Subcutaneous adipose tissue (tissue), 4 donors: ENCODE measurements around the gene MLPH. TPM values are rescaled to one million over a fixed set of nuclear protein-coding genes. Genes with fewer than 3 reads are reported as not detected.

Source experiments
- CTCF ChIP-seq: fragments of 450-650 bp; IDR thresholded peaks from one replicate; pipeline ENCODE4 v1.5.1; 2016; ENCODE audit warnings: low read depth, mild to moderate bottlenecking, control low read depth, antibody characterized with exemption, moderate library complexity
- total RNA-seq, 4 donors: library from RNA; depleted of rRNA; stranded (reverse); fragments of >200 nt; gene quantifications; one replicate each; pipeline ENCODE4 v1.1.0, GENCODE V29; 2016

MLPH gene
- total RNA-seq, 4 donors from 2014 or later = 7.1 to 24.7 (median 16.4) TPM

GRCh38 chr2:237494066-237494465, 7.0 kb downstream of the MLPH start:
- TF ChIP-seq CTCF = no peak

- no peak for TF ChIP-seq CTCF
These were observed 8.6 kb downstream of the MLPH start for GRCh38 chr2:237495521-237496117.

GRCh38 chr2:237496428-237496827, 9.4 kb downstream of the MLPH start:
- TF ChIP-seq CTCF = no peak

GRCh38 chr2:237497009-237497837, 10.2 kb downstream of the MLPH start:
- TF ChIP-seq CTCF = no peak

GRCh38 chr2:237497838-237498186, 10.8 kb downstream of the MLPH start:
- TF ChIP-seq CTCF = no peak

- TF ChIP-seq CTCF = no peak
These were observed 11.3 kb downstream of the MLPH start for GRCh38 chr2:237498341-237498740.

GRCh38 chr2:237500681-237501424, 13.8 kb downstream of the MLPH start:
- no peak for TF ChIP-seq CTCF
